GM18502 (cell line): ENCODE data around the gene SEMA6B.
"Not testable (repeated sequence)": the region's sequence is repeated elsewhere in the genome, so short reads cannot be mapped to it uniquely, and the experiment has no call there.

ENCODE experiments used
- ATAC-seq: cut with Tn5 transposase; IDR thresholded peaks from one replicate; pipeline ENCODE4 v1.9.1; 2021; ENCODE audit warnings: mild to moderate bottlenecking; ENCODE audit not compliant: unreplicated experiment, poor library complexity

SEMA6B gene

GRCh38 chr19:4576016-4576933 lies 16.8 kb upstream of the SEMA6B start:
- no peak for ATAC-seq

- no peak for ATAC-seq
These were observed 16.0 kb upstream of the SEMA6B start for GRCh38 chr19:4575267-4576015.

DNA sequence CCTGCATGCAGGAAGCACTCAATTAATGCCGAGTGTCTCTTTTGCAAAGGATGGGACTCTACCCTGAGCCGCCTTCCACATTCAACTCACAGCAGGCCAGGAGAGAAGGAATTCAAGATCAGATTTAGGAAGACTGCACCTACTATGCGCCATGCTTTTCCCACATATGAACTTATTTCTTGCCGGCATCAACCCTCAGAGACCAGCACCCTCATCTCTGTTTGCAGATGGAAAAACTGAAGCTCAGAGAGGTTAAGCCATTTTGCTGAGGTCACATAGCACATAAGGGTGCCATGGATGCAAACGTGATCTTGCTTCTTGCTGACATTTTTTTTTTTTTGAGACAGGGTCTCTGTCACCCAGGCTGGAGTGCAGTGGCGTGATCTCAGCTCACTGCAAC lies 14.2 kb upstream of the SEMA6B start:
- ATAC-seq: no peak

DNA sequence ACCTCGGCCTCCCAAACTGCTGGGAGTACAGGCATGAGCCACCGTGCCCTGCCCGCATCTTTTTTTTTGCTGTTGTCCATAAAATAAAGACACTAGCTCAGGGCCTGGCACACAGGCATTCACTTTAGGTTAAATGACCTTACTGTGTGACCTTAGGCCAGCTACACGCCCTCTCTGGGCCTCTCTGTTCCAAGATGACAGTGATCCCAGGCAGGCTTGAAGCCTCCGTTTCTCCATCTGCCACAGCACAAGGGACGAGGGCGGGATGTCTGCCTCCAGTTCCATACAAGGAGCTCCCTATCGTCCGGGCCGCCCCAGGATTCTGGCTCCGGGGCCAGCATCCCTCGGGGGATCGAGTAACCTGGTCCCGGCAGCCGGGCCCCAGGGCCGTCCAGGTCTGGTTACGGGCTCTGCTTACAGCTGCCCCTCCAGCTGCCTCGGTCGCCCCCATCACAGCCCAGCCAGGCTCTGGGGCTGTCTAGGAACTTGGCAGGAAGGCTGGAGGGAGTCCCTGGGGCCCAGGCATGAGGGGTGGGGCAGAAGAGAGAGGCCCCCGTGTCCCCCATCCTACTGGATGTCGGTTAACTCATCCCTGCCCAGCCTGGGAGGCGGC lies 11.9 kb upstream of the SEMA6B start:
- no peak for ATAC-seq

DNA sequence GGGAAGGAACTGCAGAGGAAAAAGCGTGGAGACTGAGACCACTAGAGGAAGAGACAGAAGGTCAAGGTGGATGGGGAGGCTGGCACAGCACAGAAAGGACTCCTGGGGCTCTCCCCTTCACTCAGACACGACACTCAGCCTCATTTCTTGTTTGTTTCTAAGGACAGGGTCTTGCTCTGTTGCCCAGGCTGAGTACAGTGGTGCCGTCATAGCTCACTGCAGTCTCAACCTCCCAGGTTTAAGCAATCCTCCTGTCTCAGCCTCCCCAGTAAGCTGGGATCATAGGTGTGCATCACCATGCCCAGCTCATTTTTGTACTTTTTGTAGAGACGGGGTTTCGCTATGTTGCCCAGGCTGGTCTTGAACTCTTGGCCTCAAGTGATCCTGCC lies 11.4 kb upstream of the SEMA6B start:
- no peak for ATAC-seq

GRCh38 chr19:4570402-4570801 lies 10.9 kb upstream of the SEMA6B start:
- no peak for ATAC-seq

DNA sequence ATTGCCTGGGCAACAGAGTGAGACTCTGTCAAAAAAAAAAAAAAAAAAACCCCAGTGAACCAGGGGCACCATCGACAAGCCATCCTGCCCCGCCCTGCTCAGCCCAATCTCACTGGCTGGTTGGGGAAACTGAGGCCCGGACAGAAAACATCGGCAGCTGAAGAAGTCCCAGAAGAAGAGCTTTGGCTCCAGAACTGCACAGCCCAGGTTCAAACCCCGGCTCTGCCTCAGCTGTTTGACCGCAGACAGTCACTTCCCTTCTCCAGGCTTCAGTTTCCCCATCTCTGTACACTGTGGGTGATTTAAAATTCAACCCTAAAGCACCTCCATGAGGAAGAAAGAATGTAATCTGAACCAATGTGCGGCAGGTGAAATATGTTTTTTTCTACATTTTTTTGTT lies 9.4 kb upstream of the SEMA6B start:
- ATAC-seq: no peak

DNA sequence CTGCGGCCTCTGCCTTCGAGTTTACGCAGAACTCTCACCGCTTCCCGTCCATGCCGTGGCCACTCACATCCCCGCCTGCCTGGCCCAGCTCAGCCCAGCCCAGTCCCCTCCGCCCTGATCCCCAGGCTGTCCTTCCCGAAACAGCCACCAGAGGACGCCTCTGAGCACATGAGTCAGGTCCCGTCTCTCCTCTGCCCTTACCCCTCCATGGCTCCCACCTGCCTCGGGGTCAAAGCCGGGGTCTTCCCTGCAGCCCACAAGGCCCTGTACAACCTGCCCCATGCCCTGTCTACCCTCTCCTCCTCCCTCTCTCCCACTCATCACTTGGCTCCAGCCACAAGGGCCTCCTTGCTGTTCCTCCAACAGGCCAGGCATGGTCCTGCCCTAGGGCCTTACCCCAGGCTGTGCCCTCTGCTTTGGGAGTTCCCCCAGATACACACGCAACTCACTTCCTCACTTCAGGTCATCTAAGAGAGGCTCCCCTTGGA lies 8.1 kb upstream of the SEMA6B start:
- ATAC-seq: no peak

GRCh38 chr19:4566402-4567051 lies 7.0 kb upstream of the SEMA6B start:
- no peak for ATAC-seq

DNA sequence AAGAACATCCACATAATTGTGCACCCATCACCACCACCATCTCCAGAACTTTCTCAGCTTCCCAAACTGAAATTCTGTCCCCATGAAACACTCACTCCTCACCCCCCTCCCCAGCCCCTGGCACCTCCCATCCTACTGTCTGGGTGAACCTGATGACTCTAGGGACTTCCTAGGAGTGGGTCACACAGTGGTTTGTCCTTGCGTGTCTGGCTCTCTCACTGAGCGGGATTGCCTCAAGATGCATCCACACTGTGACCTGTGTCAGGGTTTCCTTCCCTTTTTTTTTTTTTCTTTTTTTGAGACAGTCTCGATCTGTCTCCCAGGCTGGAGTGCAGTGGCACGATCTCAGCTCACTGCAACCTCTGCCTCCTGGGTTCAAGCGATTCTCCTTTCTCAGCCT lies 4.1 kb upstream of the SEMA6B start:
- not testable (repeated sequence) for ATAC-seq

DNA sequence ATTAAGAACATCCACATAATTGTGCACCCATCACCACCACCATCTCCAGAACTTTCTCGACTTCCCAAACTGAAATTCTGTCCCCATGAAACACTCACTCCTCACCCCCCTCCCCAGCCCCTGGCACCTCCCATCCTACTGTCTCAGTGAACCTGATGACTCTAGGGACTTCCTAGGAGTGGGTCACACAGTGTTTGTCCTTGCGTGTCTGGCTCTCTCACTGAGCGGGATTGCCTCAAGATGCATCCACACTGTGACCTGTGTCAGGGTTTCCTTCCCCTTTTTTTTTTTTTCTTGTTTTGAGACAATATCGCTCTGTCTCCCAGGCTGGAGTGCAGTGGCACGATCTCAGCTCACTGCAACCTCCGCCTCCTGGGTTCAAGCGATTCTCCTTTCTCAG lies 2.6 kb upstream of the SEMA6B start:
- not testable (repeated sequence) for ATAC-seq

DNA sequence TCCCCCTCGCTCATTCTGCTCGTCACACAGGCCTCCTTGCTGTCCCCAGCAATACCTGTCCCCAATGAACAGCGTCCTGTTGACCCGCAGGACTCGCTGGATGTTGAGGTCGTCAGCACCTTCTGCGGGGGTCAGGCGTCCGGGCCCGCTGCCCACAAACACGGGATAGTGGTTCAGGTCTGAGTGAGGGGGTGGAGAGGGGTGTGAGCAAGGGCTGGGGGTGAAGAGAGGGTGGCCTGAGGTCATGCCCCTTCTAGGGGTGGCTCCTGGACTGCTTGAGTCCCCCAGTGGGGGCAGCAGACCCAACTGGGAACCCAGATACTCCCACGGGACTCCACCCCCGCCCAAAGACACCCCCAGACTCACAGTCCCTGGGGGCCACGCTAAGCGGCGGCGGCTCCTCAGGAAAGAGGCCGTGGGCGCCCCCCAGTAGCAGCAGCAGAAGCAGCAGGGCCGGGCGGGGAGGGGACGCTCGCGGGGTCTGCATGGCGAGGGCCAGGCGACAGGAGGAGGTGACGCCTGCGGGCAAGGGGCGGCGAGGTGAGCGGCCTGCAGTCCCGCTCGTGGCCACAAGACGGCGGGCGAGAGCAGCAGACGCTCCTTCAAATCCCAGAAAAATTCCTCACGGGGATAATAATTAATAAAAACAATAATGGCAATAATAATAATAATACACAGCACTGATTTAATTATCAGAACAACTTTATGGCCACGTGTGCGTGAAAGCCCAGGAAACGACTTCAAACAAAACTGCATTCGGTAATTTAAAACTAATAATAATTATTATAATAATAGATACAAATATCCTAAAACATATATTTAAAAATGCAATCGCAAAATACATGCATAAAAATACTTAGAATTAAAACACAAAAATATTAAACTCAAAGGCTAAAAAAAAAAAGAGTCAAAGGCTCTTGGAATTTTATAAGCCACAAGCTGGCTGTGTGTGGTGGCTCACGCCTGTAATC lies 1.2 kb downstream of the SEMA6B start:
- ATAC-seq: no peak

DNA sequence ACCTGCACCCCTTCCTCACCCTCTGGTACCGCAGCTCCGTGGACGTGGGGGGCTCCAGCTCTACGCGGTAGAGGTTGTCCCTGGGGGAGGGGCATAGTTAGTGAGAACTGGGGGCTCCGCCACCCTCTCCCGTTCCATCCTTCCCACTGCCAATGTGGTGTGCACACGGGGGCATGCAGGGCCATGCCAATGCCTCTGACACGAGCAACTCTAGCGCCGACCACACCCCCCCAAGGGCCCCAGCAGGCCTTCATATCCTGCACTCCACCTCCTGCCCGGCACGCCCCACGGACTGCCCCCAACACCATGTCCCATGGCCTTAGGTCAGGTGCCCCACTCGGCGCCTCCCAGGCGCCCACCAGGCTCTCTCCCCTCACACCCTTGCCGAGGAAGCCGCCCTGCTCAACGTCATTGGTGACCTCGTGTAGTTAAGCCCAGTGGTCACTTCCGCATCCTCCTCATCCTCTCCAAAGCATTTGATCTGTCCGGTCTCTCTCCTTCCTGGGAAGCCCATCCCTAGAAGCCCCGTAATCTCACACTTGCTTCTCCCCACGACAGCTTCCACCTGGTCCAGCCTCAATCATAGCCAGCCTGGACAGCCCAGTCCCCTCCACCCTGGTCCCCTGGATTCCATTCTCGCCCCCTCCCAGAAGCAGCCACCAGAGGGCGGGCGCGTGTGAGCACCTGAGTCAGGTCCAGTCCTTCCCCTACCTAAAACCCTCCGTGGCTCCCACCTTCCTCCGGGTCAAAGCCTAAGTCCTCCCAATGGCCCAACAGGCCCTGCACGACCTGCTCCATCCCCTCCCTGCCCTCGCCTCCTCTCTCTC lies 2.1 kb downstream of the SEMA6B start:
- no peak for ATAC-seq

DNA sequence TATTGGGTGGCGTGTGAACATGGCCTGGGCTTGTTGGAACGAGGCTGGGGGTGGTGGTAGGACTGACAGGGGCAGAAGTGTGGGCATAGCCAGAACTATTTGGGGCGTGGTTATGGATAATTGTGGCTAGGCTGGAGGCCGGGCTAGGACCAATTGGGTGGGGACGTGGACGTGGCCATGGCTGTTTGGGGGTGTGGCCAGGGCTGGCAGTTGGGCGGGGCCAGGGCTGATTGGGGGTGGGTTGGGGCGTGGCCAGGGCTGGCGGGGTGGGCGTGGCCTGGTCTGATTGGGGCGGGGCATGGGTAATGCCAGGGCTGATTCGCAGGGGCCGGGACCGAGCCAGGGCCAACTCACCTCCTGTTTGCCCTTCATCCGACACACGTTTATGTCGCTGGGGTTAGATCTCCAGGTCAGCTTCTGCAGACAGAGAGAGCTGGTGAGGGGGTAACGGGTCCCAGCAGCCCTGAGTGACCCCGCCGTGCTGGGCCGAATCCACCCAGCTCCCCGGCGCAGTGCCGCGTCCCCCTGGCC lies 2.8 kb downstream of the SEMA6B start:
- ATAC-seq: no peak

GRCh38 chr19:4555657-4556561 lies 3.6 kb downstream of the SEMA6B start:
- ATAC-seq: no peak

- no peak for ATAC-seq
These were observed 4.8 kb downstream of the SEMA6B start for GRCh38 chr19:4554717-4555116.

GRCh38 chr19:4553775-4554174 lies 5.7 kb downstream of the SEMA6B start:
- ATAC-seq: no peak
